K562 (cell line): Measurements from ENCODE around the gene NELFE. TPM values are rescaled to one million over a fixed set of nuclear protein-coding genes. Genes with fewer than 3 reads are reported as not detected.
"Not testable (repeated sequence)": the region's sequence is repeated elsewhere in the genome, so short reads cannot be mapped to it uniquely, and the experiment has no call there.

Experiments
- ATAC-seq: fragments of 200-7000 bp; cut with Tn5 transposase; 3 replicates; pipeline ENCODE4 v1.9.1; 2020; ENCODE audit warnings: moderate library complexity
- BruUV-seq: library from RNA; stranded (reverse); fragments of 400-500 nt; replicated peaks from 2 replicates; lab custom pipeline; 2021; lab: Mats Ljungman, UMichigan
- CTCF ChIA-PET: fragments of 300-600 bp; formaldehyde crosslinking; extraction: SDS; loops from one replicate; lab custom pipeline; 2021; ENCODE audit warnings: low intra/inter-chr PET ratio; lab: Yijun Ruan, JAX
- POLR2A ChIA-PET: fragments of 300-600, 350-650 bp; sonication (Branson Sonifier 250); formaldehyde crosslinking; extraction: SDS; loops from one replicate; lab custom pipeline; 2021; ENCODE audit warnings: antibody characterized with exemption, inconsistent platforms; lab: Yijun Ruan, JAX
- DNase-seq, 4 experiments: peaks; one replicate each; pipeline versions ENCODE4 v3.0.0 to v3.0.0-alpha.2; 2011 to 2018; ENCODE audit warnings: low spot score in 3 of 4, mixed read lengths in 3 of 4; ENCODE audit errors: extremely low read depth in 1 of 4
- FAIRE-seq: peaks from 2 replicates; lab custom pipeline; 2011; peaks lifted over from hg19 to GRCh38; lab: Jason Lieb, UNC
- H2AFZ ChIP-seq: 2 replicates; pipeline ENCODE4 v1.6.0; 2011; ENCODE audit warnings: low read depth, low read length, control low read depth, inconsistent platforms
- H3K27ac ChIP-seq: fragments of 200-600 bp; 3 replicates; pipeline ENCODE4 v1.8.0; 2011; ENCODE audit warnings: low read depth, mild to moderate bottlenecking, control low read depth, inconsistent platforms, low read length, moderate library complexity, mixed read lengths; ENCODE audit errors: extremely low read depth
- H3K27me3 ChIP-seq, 2 experiments: fragments of 300-600 bp in 1 of 2; 2 replicates in 1 of 2; 3 replicates in 1 of 2; pipeline versions ENCODE4 v1.6.0 to v1.8.0; 2011; ENCODE audit warnings: inconsistent platforms in 2 of 2, low read length in 2 of 2, mild to moderate bottlenecking in 1 of 2, mixed read lengths in 1 of 2, moderate library complexity in 1 of 2; ENCODE audit not compliant: control insufficient read depth in 2 of 2, insufficient read depth in 2 of 2
- H3K36me3 ChIP-seq: fragments of 300-600 bp; 3 replicates; pipeline ENCODE4 v1.8.0; 2011; ENCODE audit warnings: mild to moderate bottlenecking, low read length, inconsistent platforms; ENCODE audit not compliant: control insufficient read depth, insufficient read depth
- H3K4me1 ChIP-seq, 2 experiments: fragments of 200-600 bp in 1 of 2; replicated peaks in 1 of 2; 2 replicates in 1 of 2; 3 replicates in 1 of 2; pipeline versions ENCODE4 v1.5.1 to v1.8.0; 2011; ENCODE audit warnings: inconsistent platforms in 2 of 2, low read length in 2 of 2, mild to moderate bottlenecking in 1 of 2, mixed read lengths in 1 of 2, moderate library complexity in 1 of 2; ENCODE audit not compliant: control insufficient read depth in 2 of 2, insufficient read depth in 2 of 2
- H3K4me2 ChIP-seq: 2 replicates; pipeline ENCODE4 v1.6.1; 2011; ENCODE audit warnings: low read length, control low read depth, inconsistent platforms, mixed read lengths; ENCODE audit not compliant: insufficient read depth
- H3K4me3 ChIP-seq: fragments of 200-600 bp; sonication (generic), shearing (Covaris generic); 2 replicates; pipeline ENCODE4 v1.5.1; 2016; ENCODE audit warnings: control low read depth, inconsistent platforms
- H3K79me2 ChIP-seq: fragments of 200-600 bp; 3 replicates; pipeline ENCODE4 v1.8.0; 2011; ENCODE audit warnings: low read length, inconsistent platforms; ENCODE audit not compliant: control insufficient read depth, insufficient read depth
- H3K9ac ChIP-seq, 2 experiments: 2 replicates each; pipeline versions ENCODE4 v1.6.0 to v1.6.1; 2011; ENCODE audit warnings: low read depth in 2 of 2, low read length in 2 of 2, control low read depth in 1 of 2, inconsistent platforms in 1 of 2, mild to moderate bottlenecking in 1 of 2, mixed read lengths in 1 of 2; ENCODE audit not compliant: insufficient read depth in 1 of 2
- H3K9me1 ChIP-seq: one replicate; pipeline ENCODE4 v1.6.0; 2011; ENCODE audit warnings: inconsistent platforms, mild to moderate bottlenecking, low read length, moderate library complexity; ENCODE audit not compliant: control insufficient read depth, insufficient read depth
- H3K9me3 ChIP-seq: replicated peaks from 2 replicates; pipeline ENCODE4 v1.5.1; 2011; ENCODE audit warnings: low read depth, low read length, inconsistent platforms; ENCODE audit not compliant: control insufficient read depth, insufficient read depth
- H4K20me1 ChIP-seq: replicated peaks from 2 replicates; pipeline ENCODE4 v1.6.1; 2011; ENCODE audit warnings: low read length, inconsistent platforms, mixed read lengths; ENCODE audit not compliant: control insufficient read depth, insufficient read depth
- WGBS: fragments of 100-300 bp; shearing (Covaris generic); methylation state at CpG from one replicate; pipeline ENCODE4 v1.1.6; 2016; ENCODE audit warnings: low coverage, mixed read lengths; ENCODE audit not compliant: insufficient coverage; ENCODE audit errors: missing lambda C conversion rate; 5-methylcytosine and 5-hydroxymethylcytosine counted together
- in situ Hi-C: fragments of 300-500 bp; cut with MboI; formaldehyde crosslinking; loops from 4 replicates; pipeline ENCODE4 v1.15.0; 2018; ENCODE audit warnings: inconsistent platforms, mixed read lengths
- intact Hi-C: fragments of 100-400 bp; cut with micrococcal nuclease; formaldehyde crosslinking; loops from 2 replicates; pipeline ENCODE4 v1.14.2; 2022
- polyA plus RNA-seq, 8 experiments: library from polyadenylated mRNA; depleted of rRNA in 4 of 8; stranded (reverse) in 5 of 8; unstranded in 3 of 8; fragments of >200 nt; fragmentation: Nextera tagmentation in 2 of 8; fragmentation: Illumina TruSeq in 1 of 8; extraction: Ambion mirVana in 2 of 8; extraction: Trizol in 1 of 8; gene quantifications; 2 replicates each; pipeline versions ENCODE4 v1.2.1 to v1.2.3, GENCODE V29; 2011 to 2014; ENCODE audit warnings: inconsistent platforms in 1 of 8, missing spikeins in 1 of 8
- total RNA-seq, 7 experiments: library from RNA; depleted of rRNA in 6 of 7; stranded (reverse); fragments of >200 nt in 6 of 7; fragmentation: Illumina TruSeq in 2 of 7; extraction: Trizol in 2 of 7; gene quantifications; 2 replicates each; pipeline versions ENCODE4 v1.2.1 to v1.2.3, GENCODE V29; 2011 to 2021; ENCODE audit warnings: low replicate concordance in 1 of 7

NELFE gene
- total and polyA plus RNA-seq, 9 of the 15 experiments (the other 6 are each of a cell fraction or from before 2014, with no cell fraction given) = 15.2 to 157 (median 91.5) TPM

DNA sequence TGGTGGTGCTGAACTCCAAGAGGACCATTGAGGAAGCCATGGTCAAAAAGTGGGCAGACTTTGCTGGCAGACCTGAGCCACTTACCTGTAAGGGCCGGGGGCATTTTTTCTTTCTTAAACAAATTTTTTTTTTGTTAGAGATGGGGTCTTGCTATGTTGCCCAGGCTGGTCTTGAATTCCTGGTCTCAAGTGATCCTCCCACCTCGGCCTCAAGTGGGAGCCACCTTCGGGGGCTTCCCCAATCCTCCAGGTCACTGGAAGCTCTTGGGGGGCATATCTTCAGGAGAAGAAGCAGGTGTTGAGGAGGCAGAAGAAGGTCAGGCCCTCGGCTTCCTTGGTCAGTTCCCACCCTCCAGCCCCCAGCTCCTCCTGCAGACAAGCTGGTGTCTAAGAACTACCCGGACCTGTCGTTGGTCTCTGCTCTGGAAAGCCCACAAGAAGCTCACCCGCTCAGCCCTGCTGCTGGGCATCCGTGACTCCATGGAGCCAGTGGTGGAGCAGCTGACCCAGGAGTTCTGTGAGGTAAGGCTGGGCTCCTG is 47.3 kb upstream of the NELFE start:
- H3K4me2 ChIP-seq, ATAC-seq, H3K79me2 ChIP-seq, intact Hi-C loops, POLR2A ChIA-PET, H4K20me1 ChIP-seq, H3K27ac ChIP-seq, BruUV-seq, H3K4me3 ChIP-seq, H3K9me1 ChIP-seq, DNase-seq, H3K36me3 ChIP-seq, H3K27me3 ChIP-seq, H3K9ac ChIP-seq, H2AFZ ChIP-seq, FAIRE-seq, CTCF ChIA-PET, H3K4me1 ChIP-seq, H3K9me3 ChIP-seq: not testable (repeated sequence)
- in situ Hi-C loops = loop anchor here (5.0 kb wide), 1 partner anchor 36 kb away; no protein-coding TSS in a partner anchor
- WGBS = no CpG with 5 or more reads among the region's 8 CpGs

DNA sequence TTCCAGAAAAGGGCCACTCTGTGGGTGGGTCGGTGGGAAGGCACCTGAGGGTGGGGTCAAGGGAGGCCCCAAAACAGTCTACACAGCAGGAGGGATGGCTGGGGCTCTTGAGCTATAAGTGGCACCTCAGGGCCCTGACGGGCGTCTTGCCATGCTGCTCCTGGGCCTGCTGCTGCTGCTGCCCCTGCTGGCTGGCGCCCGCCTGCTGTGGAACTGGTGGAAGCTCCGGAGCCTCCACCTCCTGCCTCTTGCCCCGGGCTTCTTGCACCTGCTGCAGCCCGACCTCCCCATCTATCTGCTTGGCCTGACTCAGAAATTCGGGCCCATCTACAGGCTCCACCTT is 46.7 kb upstream of the NELFE start:
- CTCF ChIA-PET, POLR2A ChIA-PET, H3K4me1 ChIP-seq, H3K27ac ChIP-seq, H3K79me2 ChIP-seq, H2AFZ ChIP-seq, H3K27me3 ChIP-seq, H3K9me3 ChIP-seq, H3K9ac ChIP-seq, ATAC-seq, DNase-seq, H4K20me1 ChIP-seq, H3K9me1 ChIP-seq, H3K4me3 ChIP-seq, H3K36me3 ChIP-seq, intact Hi-C loops, FAIRE-seq, BruUV-seq, H3K4me2 ChIP-seq: not testable (repeated sequence)
- in situ Hi-C loops = loop anchor here (5.0 kb wide), 1 partner anchor 37 kb away; no protein-coding TSS in a partner anchor
- WGBS = no CpG with 5 or more reads among the region's 9 CpGs

- in situ Hi-C loops = loop anchor here (5.0 kb wide), 1 partner anchor 37 kb away; no protein-coding TSS in a partner anchor
- H3K4me1 ChIP-seq, POLR2A ChIA-PET, H3K36me3 ChIP-seq, CTCF ChIA-PET, BruUV-seq, H2AFZ ChIP-seq, intact Hi-C loops, DNase-seq, ATAC-seq, H3K79me2 ChIP-seq, H3K4me3 ChIP-seq, H3K9ac ChIP-seq, H3K9me3 ChIP-seq, H3K4me2 ChIP-seq, H3K27me3 ChIP-seq, H4K20me1 ChIP-seq, H3K27ac ChIP-seq, H3K9me1 ChIP-seq: not testable (repeated sequence)
- 50% methylated on average over 1 of the region's 13 CpGs for WGBS
- peak; percentile 71 for FAIRE-seq
Measured at GRCh38 chr6:32004864-32005537, 46.2 kb upstream of the NELFE start.

GRCh38 chr6:32004393-32004792 is 45.6 kb upstream of the NELFE start:
- H3K4me1 ChIP-seq, H3K9me3 ChIP-seq, BruUV-seq, H3K27ac ChIP-seq, H2AFZ ChIP-seq, H3K9me1 ChIP-seq, POLR2A ChIA-PET, DNase-seq, H3K4me2 ChIP-seq, ATAC-seq, H3K27me3 ChIP-seq, H3K79me2 ChIP-seq, H3K4me3 ChIP-seq, H4K20me1 ChIP-seq, in situ Hi-C loops, intact Hi-C loops, CTCF ChIA-PET, FAIRE-seq, H3K36me3 ChIP-seq, H3K9ac ChIP-seq: not testable (repeated sequence)
- no CpG with 5 or more reads among the region's 4 CpGs for WGBS
